ENCODE results near the gene YIPF3. TPM values are rescaled to one million over a fixed set of nuclear protein-coding genes. Genes with fewer than 3 reads are reported as not detected.
"Not testable (repeated sequence)": the region's sequence is repeated elsewhere in the genome, so short reads cannot be mapped to it uniquely, and the experiment has no call there.

Gene YIPF3
- total and polyA plus RNA-seq, 10 of the 15 experiments (the other 5 are each of a cell fraction or from before 2014, with no cell fraction given) = 20.5 to 88.8 (median 44.7) TPM

DNA sequence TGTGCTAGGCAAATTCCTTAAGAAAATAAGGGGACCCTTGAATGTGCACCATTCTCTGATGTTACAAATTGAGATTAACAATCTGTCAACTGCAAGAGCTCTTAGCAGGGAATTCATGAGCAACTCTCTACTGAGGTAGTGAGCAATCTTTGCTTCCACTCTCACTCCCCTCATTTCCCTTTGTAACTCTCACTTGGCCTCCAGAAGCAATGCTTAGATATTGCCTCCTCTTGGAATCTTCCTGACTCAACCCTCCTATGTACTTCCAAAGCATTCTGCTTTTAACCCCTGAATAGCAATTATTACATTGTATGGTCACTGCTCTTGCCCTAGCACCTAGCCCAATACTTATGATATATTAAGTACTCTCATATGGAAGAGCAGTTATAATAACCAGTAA is 42.6 kb upstream of the YIPF3 start:
- H3K27ac ChIP-seq (ENCODE audit: control insufficient read depth, insufficient read depth) = no peak overlapping the region
- BruUV-seq (replicated peaks) = TSS peak; percentile 34
- ChIA-PET RAD21 (ENCODE audit: unreplicated experiment) (no interaction called here), POLR2A (no interaction called here), SMC1A (ENCODE audit: uncharacterized antibody, unreplicated experiment) (no interaction called here), CTCF (no interaction called here)
- H3K4me1 ChIP-seq (ENCODE audit: control insufficient read depth, insufficient read depth, low read length) = no peaks in the 10 kb centered on the region
- no peak for FAIRE-seq
- H3K9me3 ChIP-seq (replicated peaks; ENCODE audit: control insufficient read depth, insufficient read depth, low read length) = no peaks in the 10 kb centered on the region
- in situ Hi-C loops (cut with MboI) = no loop called here
- TF ChIP-seq, protein P1, sequence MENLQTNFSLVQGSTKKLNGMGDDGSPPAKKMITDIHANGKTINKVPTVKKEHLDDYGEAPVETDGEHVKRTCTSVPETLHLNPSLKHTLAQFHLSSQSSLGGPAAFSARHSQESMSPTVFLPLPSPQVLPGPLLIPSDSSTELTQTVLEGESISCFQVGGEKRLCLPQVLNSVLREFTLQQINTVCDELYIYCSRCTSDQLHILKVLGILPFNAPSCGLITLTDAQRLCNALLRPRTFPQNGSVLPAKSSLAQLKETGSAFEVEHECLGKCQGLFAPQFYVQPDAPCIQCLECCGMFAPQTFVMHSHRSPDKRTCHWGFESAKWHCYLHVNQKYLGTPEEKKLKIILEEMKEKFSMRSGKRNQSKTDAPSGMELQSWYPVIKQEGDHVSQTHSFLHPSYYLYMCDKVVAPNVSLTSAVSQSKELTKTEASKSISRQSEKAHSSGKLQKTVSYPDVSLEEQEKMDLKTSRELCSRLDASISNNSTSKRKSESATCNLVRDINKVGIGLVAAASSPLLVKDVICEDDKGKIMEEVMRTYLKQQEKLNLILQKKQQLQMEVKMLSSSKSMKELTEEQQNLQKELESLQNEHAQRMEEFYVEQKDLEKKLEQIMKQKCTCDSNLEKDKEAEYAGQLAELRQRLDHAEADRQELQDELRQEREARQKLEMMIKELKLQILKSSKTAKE (IDR thresholded peaks at IDR 0.05; ENCODE audit: low read depth, poor library complexity, severe bottlenecking) = no peak
- no peak for TF ChIP-seq ASH2L (IDR thresholded peaks at IDR 0.05; ENCODE audit: borderline replicate concordance, low read depth)
- no peak for TF ChIP-seq RUNX3 (IDR thresholded peaks at IDR 0.05; ENCODE audit: low read length)
- TF ChIP-seq NR2F1 (conservative IDR thresholded peaks at IDR 0.05) = no peak
- TF ChIP-seq CBX3 (IDR thresholded peaks at IDR 0.05; ENCODE audit: borderline replicate concordance, low read depth) = no peak
- no peak for TF ChIP-seq SMC3 (IDR thresholded peaks at IDR 0.05; ENCODE audit: borderline replicate concordance, low read length)
- no peaks in the 10 kb centered on the region for H4K20me1 ChIP-seq (ENCODE audit: control insufficient read depth, insufficient read depth)
- H3K36me3 ChIP-seq (ENCODE audit: control insufficient read depth in 2 of 2, insufficient read depth in 2 of 2, low read length in 1 of 2) = peaks cover 4 to 37% of the 10 kb centered on the region in 2 experiments
- H3K9ac ChIP-seq (ENCODE audit: control insufficient read depth, insufficient read depth, low read length) = no peak overlapping the region
- no peak for ATAC-seq
- no peaks in the 10 kb centered on the region for H3K79me2 ChIP-seq (ENCODE audit: control insufficient read depth, insufficient read depth, low read length)
- H3K4me2 ChIP-seq (ENCODE audit: control insufficient read depth, insufficient read depth) = no peak overlapping the region
- no peak overlapping the region for H2AFZ ChIP-seq (ENCODE audit: control insufficient read depth, low read depth, low read length)
- DNase-seq (ENCODE audit: low read depth, low spot score) = no peak
- no peaks in the 10 kb centered on the region for H3K27me3 ChIP-seq (replicated peaks in 1 of 2; ENCODE audit: control insufficient read depth in 2 of 2, insufficient read depth in 2 of 2, low read length in 1 of 2)
- H3K4me3 ChIP-seq = no peak overlapping the region
- intact Hi-C loops (cut with micrococcal nuclease; ENCODE audit: unreplicated experiment) = no loop called here

DNA sequence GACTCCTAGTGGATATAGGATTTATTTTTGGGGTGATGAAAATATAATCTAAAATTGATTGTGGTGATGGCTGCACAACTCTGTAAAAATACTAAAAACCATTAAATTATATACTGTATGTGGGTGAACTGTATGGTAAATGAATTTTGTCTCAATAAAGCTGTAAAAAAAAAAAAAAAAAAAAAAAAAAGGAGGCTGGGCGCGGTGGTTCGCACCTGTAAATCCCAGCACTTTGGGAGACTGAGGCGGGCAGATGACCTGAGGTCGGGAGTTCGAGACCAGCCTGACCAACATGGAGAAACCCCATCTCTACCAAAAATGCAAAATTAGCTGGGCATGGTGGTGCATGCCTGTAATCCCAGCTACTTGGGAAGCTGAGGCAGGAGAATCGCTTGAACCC is 40.9 kb upstream of the YIPF3 start:
- H3K4me1 ChIP-seq (ENCODE audit: control insufficient read depth, insufficient read depth, low read length); BruUV-seq (replicated peaks); H3K27ac ChIP-seq (ENCODE audit: control insufficient read depth, insufficient read depth); ATAC-seq; H4K20me1 ChIP-seq (ENCODE audit: control insufficient read depth, insufficient read depth); H2AFZ ChIP-seq (ENCODE audit: control insufficient read depth, low read depth, low read length); H3K79me2 ChIP-seq (ENCODE audit: control insufficient read depth, insufficient read depth, low read length); intact Hi-C loops (cut with micrococcal nuclease; ENCODE audit: unreplicated experiment); H3K4me2 ChIP-seq (ENCODE audit: control insufficient read depth, insufficient read depth); H3K4me3 ChIP-seq; CTCF ChIA-PET; RAD21 ChIA-PET (ENCODE audit: unreplicated experiment); SMC1A ChIA-PET (ENCODE audit: uncharacterized antibody, unreplicated experiment); H3K9ac ChIP-seq (ENCODE audit: control insufficient read depth, insufficient read depth, low read length); DNase-seq (ENCODE audit: low read depth, low spot score); in situ Hi-C loops (cut with MboI); H3K27me3 ChIP-seq (replicated peaks in 1 of 2; ENCODE audit: control insufficient read depth in 2 of 2, insufficient read depth in 2 of 2, low read length in 1 of 2); H3K9me3 ChIP-seq (replicated peaks; ENCODE audit: control insufficient read depth, insufficient read depth, low read length); FAIRE-seq: not testable (repeated sequence)
- 90% methylated on average over 7 of the region's 7 CpGs for WGBS (ENCODE audit: insufficient coverage, insufficient replicate concordance, low lambda C conversion rate, missing lambda C conversion rate)
- TF ChIP-seq, protein P2, sequence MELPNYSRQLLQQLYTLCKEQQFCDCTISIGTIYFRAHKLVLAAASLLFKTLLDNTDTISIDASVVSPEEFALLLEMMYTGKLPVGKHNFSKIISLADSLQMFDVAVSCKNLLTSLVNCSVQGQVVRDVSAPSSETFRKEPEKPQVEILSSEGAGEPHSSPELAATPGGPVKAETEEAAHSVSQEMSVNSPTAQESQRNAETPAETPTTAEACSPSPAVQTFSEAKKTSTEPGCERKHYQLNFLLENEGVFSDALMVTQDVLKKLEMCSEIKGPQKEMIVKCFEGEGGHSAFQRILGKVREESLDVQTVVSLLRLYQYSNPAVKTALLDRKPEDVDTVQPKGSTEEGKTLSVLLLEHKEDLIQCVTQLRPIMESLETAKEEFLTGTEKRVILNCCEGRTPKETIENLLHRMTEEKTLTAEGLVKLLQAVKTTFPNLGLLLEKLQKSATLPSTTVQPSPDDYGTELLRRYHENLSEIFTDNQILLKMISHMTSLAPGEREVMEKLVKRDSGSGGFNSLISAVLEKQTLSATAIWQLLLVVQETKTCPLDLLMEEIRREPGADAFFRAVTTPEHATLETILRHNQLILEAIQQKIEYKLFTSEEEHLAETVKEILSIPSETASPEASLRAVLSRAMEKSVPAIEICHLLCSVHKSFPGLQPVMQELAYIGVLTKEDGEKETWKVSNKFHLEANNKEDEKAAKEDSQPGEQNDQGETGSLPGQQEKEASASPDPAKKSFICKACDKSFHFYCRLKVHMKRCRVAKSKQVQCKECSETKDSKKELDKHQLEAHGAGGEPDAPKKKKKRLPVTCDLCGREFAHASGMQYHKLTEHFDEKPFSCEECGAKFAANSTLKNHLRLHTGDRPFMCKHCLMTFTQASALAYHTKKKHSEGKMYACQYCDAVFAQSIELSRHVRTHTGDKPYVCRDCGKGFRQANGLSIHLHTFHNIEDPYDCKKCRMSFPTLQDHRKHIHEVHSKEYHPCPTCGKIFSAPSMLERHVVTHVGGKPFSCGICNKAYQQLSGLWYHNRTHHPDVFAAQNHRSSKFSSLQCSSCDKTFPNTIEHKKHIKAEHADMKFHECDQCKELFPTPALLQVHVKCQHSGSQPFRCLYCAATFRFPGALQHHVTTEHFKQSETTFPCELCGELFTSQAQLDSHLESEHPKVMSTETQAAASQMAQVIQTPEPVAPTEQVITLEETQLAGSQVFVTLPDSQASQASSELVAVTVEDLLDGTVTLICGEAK (IDR thresholded peaks at IDR 0.05; ENCODE audit: borderline replicate concordance) = peak; percentile 57; the same call in 1 of the 2 replicates
- H3K36me3 ChIP-seq (ENCODE audit: control insufficient read depth in 2 of 2, insufficient read depth in 2 of 2, low read length in 1 of 2) = peaks cover 4 to 30% of the 10 kb centered on the region in 2 experiments
- POLR2A ChIA-PET = interaction anchor here (0.6 kb wide), 1 partner anchor 248 kb away, joined by 3 read pairs; no protein-coding TSS in a partner anchor

Measured in GM12878 (cell line).